Measurements from ENCODE around the gene IL33. TPM values are rescaled to one million over a fixed set of nuclear protein-coding genes. Genes with fewer than 3 reads are reported as not detected.

The IL33 gene
- total and polyA plus RNA-seq, 2 of the 8 experiments (the other 6 are each of a cell fraction or from before 2014, with no cell fraction given), result not detected

Other genes starting within 250 kb of the IL33 start
- gene RANBP6, start 200.2 kb upstream of the IL33 start, total RNA-seq (2021; fragmentation: NEBNext Ultra II Directional; extraction: Animal tissue kit (Norgen Biotek cat#: 25700)), result 18.4 and 18.8 TPM in 2 replicates
- 4.2 and 5.7 TPM in 2 replicates for gene RANBP6, start 200.2 kb upstream of the IL33 start, polyA plus RNA-seq (2011; rRNA removed)
- gene TPD52L3, start 112.6 kb downstream of the IL33 start, total RNA-seq (2021; fragmentation: NEBNext Ultra II Directional; extraction: Animal tissue kit (Norgen Biotek cat#: 25700)), result not detected in 2 replicates
- not detected in 2 replicates for gene TPD52L3, start 112.6 kb downstream of the IL33 start, polyA plus RNA-seq (2011; rRNA removed)
- 42.5 and 48.0 TPM in 2 replicates for gene UHRF2, start 197.4 kb downstream of the IL33 start, total RNA-seq (2021; fragmentation: NEBNext Ultra II Directional; extraction: Animal tissue kit (Norgen Biotek cat#: 25700))
- gene UHRF2, start 197.4 kb downstream of the IL33 start, polyA plus RNA-seq (2011; rRNA removed), result 31.8 and 32.5 TPM in 2 replicates